Measurements from ENCODE around the gene SPATA16.
"Not testable (repeated sequence)": the region's sequence is repeated elsewhere in the genome, so short reads cannot be mapped to it uniquely, and the experiment has no call there.

The SPATA16 gene

GRCh38 chr3:172931746-172932285 lies 209.2 kb downstream of the SPATA16 start:
- DNase-seq, result no peak

GRCh38 chr3:172929451-172929850 lies 211.6 kb downstream of the SPATA16 start:
- no peak for DNase-seq

GRCh38 chr3:172924546-172924945 lies 216.5 kb downstream of the SPATA16 start:
- DNase-seq, result no peak

GRCh38 chr3:172919297-172919683 lies 221.7 kb downstream of the SPATA16 start:
- DNase-seq, result no peak

GRCh38 chr3:172918568-172919296 lies 222.3 kb downstream of the SPATA16 start:
- no peak for DNase-seq

- no peak for DNase-seq
These were observed 222.9 kb downstream of the SPATA16 start for GRCh38 chr3:172918165-172918564.

- DNase-seq, result no peak
These were observed 225.0 kb downstream of the SPATA16 start for GRCh38 chr3:172915911-172916514.

GRCh38 chr3:172914854-172915253 lies 226.2 kb downstream of the SPATA16 start:
- no peak for DNase-seq

- no peak for DNase-seq
These were observed 227.0 kb downstream of the SPATA16 start for GRCh38 chr3:172913911-172914655.

GRCh38 chr3:172911142-172911541 lies 229.9 kb downstream of the SPATA16 start:
- DNase-seq, result no peak

- no peak for DNase-seq
These were observed 232.2 kb downstream of the SPATA16 start for GRCh38 chr3:172908771-172909270.

GRCh38 chr3:172905451-172905850 lies 235.6 kb downstream of the SPATA16 start:
- no peak for DNase-seq

- no peak for DNase-seq
These were observed 236.2 kb downstream of the SPATA16 start for GRCh38 chr3:172904711-172905373.

- no peak for DNase-seq
These were observed 237.3 kb downstream of the SPATA16 start for GRCh38 chr3:172903642-172904320.

- DNase-seq, result no peak
These were observed 248.9 kb downstream of the SPATA16 start for GRCh38 chr3:172892158-172892557.

- DNase-seq, result no peak
These were observed 255.3 kb downstream of the SPATA16 start for GRCh38 chr3:172885704-172886103.

- DNase-seq, result no peak
These were observed 258.5 kb downstream of the SPATA16 start for GRCh38 chr3:172882563-172882962.

- DNase-seq, result not testable (repeated sequence)
These were observed 261.7 kb downstream of the SPATA16 start for GRCh38 chr3:172879381-172879780.

GRCh38 chr3:172877011-172877410 lies 264.0 kb downstream of the SPATA16 start:
- no peak for DNase-seq

GRCh38 chr3:172876297-172876696 lies 264.7 kb downstream of the SPATA16 start:
- no peak for DNase-seq

GRCh38 chr3:172875039-172875438 lies 266.0 kb downstream of the SPATA16 start:
- DNase-seq, result no peak

- no peak for DNase-seq
These were observed 271.1 kb downstream of the SPATA16 start for GRCh38 chr3:172869784-172870518.

Measured in GF-D8 (cell line).